NCI-H1105 treated with DMSO at 0.1 percent for 48 hours (cell line): ENCODE data around the gene AGAP1.
"Not testable (repeated sequence)": the region's sequence is repeated elsewhere in the genome, so short reads cannot be mapped to it uniquely, and the experiment has no call there.

Source experiments
- DNase-seq: peaks from one replicate; lab custom pipeline; 2025; lab: John Stamatoyannopoulos, UW

AGAP1 gene

GRCh38 chr2:236124182-236124893 is 630.5 kb downstream of the AGAP1 start:
- no peak for DNase-seq

GRCh38 chr2:236125541-236125940 is 631.7 kb downstream of the AGAP1 start:
- DNase-seq, result no peak

- DNase-seq, result no peak
These were observed 633.2 kb downstream of the AGAP1 start for GRCh38 chr2:236127010-236127409.

- DNase-seq, result no peak
These were observed 634.5 kb downstream of the AGAP1 start for GRCh38 chr2:236128321-236128720.

GRCh38 chr2:236129935-236130334 is 636.1 kb downstream of the AGAP1 start:
- no peak for DNase-seq

GRCh38 chr2:236130349-236130998 is 636.6 kb downstream of the AGAP1 start:
- no peak for DNase-seq

GRCh38 chr2:236131073-236131692 is 637.3 kb downstream of the AGAP1 start:
- DNase-seq, result no peak

GRCh38 chr2:236133410-236134012 is 639.7 kb downstream of the AGAP1 start:
- DNase-seq, result no peak

GRCh38 chr2:236136538-236136937 is 642.7 kb downstream of the AGAP1 start:
- no peak for DNase-seq

- DNase-seq, result no peak
These were observed 643.2 kb downstream of the AGAP1 start for GRCh38 chr2:236137066-236137465.

GRCh38 chr2:236141616-236142015 is 647.8 kb downstream of the AGAP1 start:
- DNase-seq, result not testable (repeated sequence)

- DNase-seq, result no peak
These were observed 650.0 kb downstream of the AGAP1 start for GRCh38 chr2:236143811-236144210.

- no peak for DNase-seq
These were observed 652.6 kb downstream of the AGAP1 start for GRCh38 chr2:236146436-236146835.

- DNase-seq, result no peak
These were observed 661.6 kb downstream of the AGAP1 start for GRCh38 chr2:236155406-236155805.

GRCh38 chr2:236156095-236156859 is 662.4 kb downstream of the AGAP1 start:
- no peak for DNase-seq

GRCh38 chr2:236156860-236157194 is 663.0 kb downstream of the AGAP1 start:
- DNase-seq, result no peak

- DNase-seq, result no peak
These were observed 663.5 kb downstream of the AGAP1 start for GRCh38 chr2:236157366-236157765.

GRCh38 chr2:236157815-236158498 is 664.1 kb downstream of the AGAP1 start:
- no peak for DNase-seq

GRCh38 chr2:236158969-236159777 is 665.3 kb downstream of the AGAP1 start:
- DNase-seq, result no peak

GRCh38 chr2:236159778-236160170 is 665.9 kb downstream of the AGAP1 start:
- DNase-seq, result no peak
